NB4 (cell line): Measurements from ENCODE around the gene UXS1.
A peak's percentile ranks its signal among the peaks of the same experiment; 100 is the strongest.
"Not testable (repeated sequence)": the region's sequence is repeated elsewhere in the genome, so short reads cannot be mapped to it uniquely, and the experiment has no call there.

Experiments
- DNase-seq: peaks from one replicate; pipeline ENCODE4 v3.0.0; 2010; ENCODE audit warnings: low read depth
- H3K4me3 ChIP-seq: one replicate; pipeline ENCODE4 v1.5.1; 2011; ENCODE audit warnings: mild to moderate bottlenecking, low read depth, low read length, moderate library complexity
- CTCF ChIP-seq: IDR thresholded peaks from one replicate; pipeline ENCODE4 v1.5.1; 2012; ENCODE audit warnings: low read depth, low read length
- MAX ChIP-seq: IDR thresholded peaks from 2 replicates; pipeline ENCODE4 v1.6.1; 2011; ENCODE audit warnings: low read depth, low read length
- MYC ChIP-seq: IDR thresholded peaks from 2 replicates; pipeline ENCODE4 v1.6.1; 2011; ENCODE audit warnings: low read depth, low read length
- POLR2A ChIP-seq: IDR thresholded peaks from 2 replicates; pipeline ENCODE4 v1.6.1; 2011; ENCODE audit warnings: mild to moderate bottlenecking; ENCODE audit not compliant: insufficient read length; ENCODE audit errors: extremely low read depth

UXS1 gene

GRCh38 chr2:106139238-106139935, 54.7 kb downstream of the UXS1 start:
- DNase-seq: peak; percentile 32
- no peak overlapping the region for H3K4me3 ChIP-seq
- TF ChIP-seq MYC: no peak

GRCh38 chr2:106138543-106139237, 55.4 kb downstream of the UXS1 start:
- H3K4me3 ChIP-seq: no peak overlapping the region
- DNase-seq: no peak

GRCh38 chr2:106137731-106138521, 56.2 kb downstream of the UXS1 start:
- H3K4me3 ChIP-seq: no peak overlapping the region
- TF ChIP-seq MAX (no peak), CTCF (no peak), POLR2A (no peak), MYC (no peak)
- DNase-seq: no peak

More at GRCh38 chr2:106138543-106139237, 55.4 kb downstream of the UXS1 start:
- no peak for TF ChIP-seq POLR2A
- no peak for TF ChIP-seq CTCF
- TF ChIP-seq MYC: no peak
- TF ChIP-seq MAX: no peak

- not testable (repeated sequence) for H3K4me3 ChIP-seq
Measured at GRCh38 chr2:106131192-106131591, 62.9 kb downstream of the UXS1 start.

GRCh38 chr2:106130251-106130998, 63.7 kb downstream of the UXS1 start:
- TF ChIP-seq CTCF (no peak), POLR2A (no peak), MYC (no peak), MAX (no peak)
- DNase-seq: no peak
- H3K4me3 ChIP-seq: no peak overlapping the region

More at GRCh38 chr2:106131192-106131591, 62.9 kb downstream of the UXS1 start:
- not testable (repeated sequence) for DNase-seq

GRCh38 chr2:106129592-106129991, 64.5 kb downstream of the UXS1 start:
- no peak for DNase-seq
- TF ChIP-seq MAX (no peak), CTCF (no peak), POLR2A (no peak), MYC (no peak)
- no peak overlapping the region for H3K4me3 ChIP-seq
